Mesodermal cell (in vitro differentiated cells): ENCODE measurements around the gene MTERF4.

Source experiments
- H3K27ac ChIP-seq: 2 replicates; pipeline ENCODE4 v1.7.0; 2013; ENCODE audit warnings: mild to moderate bottlenecking, low read depth, low read length, moderate library complexity; ENCODE audit not compliant: severe bottlenecking
- H3K36me3 ChIP-seq: 2 replicates; pipeline ENCODE4 v1.7.1; 2013; ENCODE audit warnings: mild to moderate bottlenecking, low read length, moderate library complexity; ENCODE audit not compliant: control insufficient read depth, insufficient read depth
- H3K4me1 ChIP-seq: one replicate; pipeline ENCODE4 v1.7.1; 2013; ENCODE audit warnings: mild to moderate bottlenecking, low read length; ENCODE audit not compliant: insufficient read depth, control insufficient read depth, poor library complexity, severe bottlenecking
- H3K4me3 ChIP-seq: 2 replicates; pipeline ENCODE4 v1.7.0; 2013; ENCODE audit warnings: low read length, control low read depth, mild to moderate bottlenecking; ENCODE audit not compliant: insufficient read depth, poor library complexity, severe bottlenecking; ENCODE audit errors: extremely low read depth
- H3K9me3 ChIP-seq: 2 replicates; pipeline ENCODE4 v1.7.1; 2013; ENCODE audit warnings: mild to moderate bottlenecking, low read length, moderate library complexity; ENCODE audit not compliant: control insufficient read depth
- WGBS, 2 experiments: methylation state at CpG; one replicate each; pipeline ENCODE4 v1.1.5; 2013; ENCODE audit warnings: missing lambda C conversion rate in 2 of 2; ENCODE audit not compliant: insufficient coverage in 2 of 2; 5-methylcytosine and 5-hydroxymethylcytosine counted together

The MTERF4 gene

DNA sequence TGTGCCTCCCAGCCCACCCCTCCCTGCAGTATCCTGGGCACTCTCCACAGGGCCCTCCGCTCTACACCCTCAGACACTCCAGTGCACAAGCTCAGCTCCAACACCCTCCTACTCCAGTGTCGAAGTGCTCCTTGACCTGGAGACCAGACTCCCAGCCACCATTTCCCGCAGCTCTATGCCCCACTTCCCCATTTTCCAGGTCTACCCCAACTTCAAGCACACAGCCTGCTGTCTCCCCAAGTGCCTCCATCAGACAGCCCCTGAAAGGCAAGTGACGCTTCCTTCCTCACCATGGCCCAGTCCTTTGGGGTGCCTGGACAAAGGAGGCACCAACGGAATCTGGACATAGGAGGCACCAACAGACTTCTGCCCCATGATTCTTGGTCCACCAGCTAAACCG lies 40.0 kb upstream of the MTERF4 start:
- H3K36me3 ChIP-seq = peaks cover 5% of the 10 kb centered on the region
- no peak overlapping the region for H3K27ac ChIP-seq
- H3K4me1 ChIP-seq = no peaks in the 10 kb centered on the region
- no peak overlapping the region for H3K4me3 ChIP-seq
- no peaks in the 10 kb centered on the region for H3K9me3 ChIP-seq
- 91 to 97% methylated on average over 4 to 6 of the region's 6 CpGs for WGBS, 2 experiments

DNA sequence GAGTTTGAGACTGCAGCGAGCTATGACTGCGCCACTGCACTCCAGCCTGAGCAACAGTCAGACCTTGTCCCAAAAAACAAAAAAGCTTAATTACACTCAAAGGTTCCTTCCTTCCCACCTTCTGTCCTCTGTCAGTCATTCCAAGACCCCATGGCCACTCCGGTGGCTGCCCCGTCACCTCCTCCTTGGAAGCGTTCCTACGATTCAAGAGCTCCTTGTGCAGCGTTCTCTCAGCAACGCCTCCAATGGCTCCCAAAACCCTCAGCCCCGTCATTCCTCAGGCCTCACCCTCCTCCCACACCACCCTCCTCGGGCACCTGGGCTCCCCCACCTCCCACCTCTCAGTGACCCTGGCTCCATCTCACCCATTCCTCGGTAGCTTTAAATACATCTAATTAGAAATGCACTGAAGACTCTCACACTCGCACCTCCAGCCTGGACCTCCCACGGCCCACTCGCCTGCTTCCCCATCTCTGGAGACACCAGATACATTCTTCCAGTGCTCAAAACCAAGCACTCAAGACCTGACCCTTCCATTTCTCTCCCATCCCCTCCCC lies 39.2 kb upstream of the MTERF4 start:
- Histone ChIP-seq H3K4me1 (no peaks in the 10 kb centered on the region), H3K36me3 (peaks cover 5% of the 10 kb centered on the region), H3K4me3 (no peak overlapping the region), H3K27ac (no peak overlapping the region), H3K9me3 (no peaks in the 10 kb centered on the region)
- 91 to 96% methylated on average over 11 to 14 of the region's 14 CpGs for WGBS, 2 experiments

DNA sequence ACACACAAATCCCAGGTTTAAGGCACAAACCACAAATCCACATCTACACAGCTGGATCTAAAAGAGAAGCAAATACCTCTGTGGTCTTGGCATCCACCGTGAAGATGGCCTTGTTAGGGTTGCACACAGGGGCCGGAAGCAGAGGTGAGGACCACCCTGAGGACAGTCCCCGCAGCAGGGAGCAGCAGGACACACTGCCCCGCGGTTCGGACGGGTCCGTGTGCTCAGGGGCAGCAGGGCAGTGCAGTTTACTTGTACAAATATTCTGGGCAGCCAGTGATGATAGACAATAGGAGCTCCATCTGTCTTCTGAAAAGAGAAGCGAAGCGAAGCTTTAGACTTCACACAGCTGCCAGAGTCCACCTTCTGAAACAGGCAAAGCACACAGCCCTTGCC lies 38.4 kb upstream of the MTERF4 start:
- WGBS, 2 experiments = 93 to 98% methylated on average over 7 to 10 of the region's 10 CpGs
- H3K4me3 ChIP-seq = no peak overlapping the region
- H3K9me3 ChIP-seq = no peaks in the 10 kb centered on the region
- no peaks in the 10 kb centered on the region for H3K4me1 ChIP-seq
- H3K27ac ChIP-seq = no peak overlapping the region
- peaks cover 9% of the 10 kb centered on the region for H3K36me3 ChIP-seq

DNA sequence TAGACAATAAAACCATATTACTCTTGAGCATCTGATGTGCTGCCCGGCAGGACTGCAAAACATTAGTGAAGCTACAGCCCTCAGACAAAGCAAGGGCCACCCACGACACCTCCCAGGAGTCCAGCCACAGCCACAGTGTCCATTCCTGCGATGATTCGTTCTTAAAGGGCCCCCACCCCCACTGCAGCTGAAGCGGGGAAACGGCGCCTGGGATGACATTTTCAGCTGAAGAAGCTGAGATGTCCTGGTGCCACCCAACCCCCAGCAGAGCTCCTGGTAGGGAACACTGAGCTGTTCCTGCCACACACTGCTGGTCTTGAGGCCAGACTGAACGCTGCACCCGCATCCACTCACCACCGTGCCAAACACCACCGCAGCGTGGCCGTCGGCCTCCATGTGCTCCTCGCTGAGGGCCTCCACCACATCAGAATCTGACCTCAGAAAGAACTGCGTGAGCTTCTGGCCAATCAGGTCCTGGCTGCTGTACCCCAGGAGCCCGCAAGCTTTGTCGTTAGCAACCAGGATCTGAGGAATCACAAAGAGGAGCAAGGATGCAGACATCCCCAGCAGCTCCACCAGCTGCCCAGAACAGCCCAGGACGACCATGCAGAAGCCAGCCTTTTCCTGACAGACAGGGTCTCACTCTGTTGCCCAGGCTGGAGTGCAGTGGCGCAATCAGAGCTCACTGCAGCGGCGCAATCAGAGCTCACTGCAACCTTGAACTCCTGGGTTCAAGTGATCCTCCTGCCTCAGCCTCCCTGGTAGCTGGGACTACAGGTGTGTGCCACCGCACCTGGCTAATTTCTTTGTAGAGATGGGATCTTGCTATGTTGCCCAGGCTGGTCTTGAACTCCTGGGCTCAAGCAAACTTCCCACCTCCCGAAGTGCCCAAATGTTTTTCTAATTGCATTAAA lies 37.7 kb upstream of the MTERF4 start:
- peaks cover 13% of the 10 kb centered on the region for H3K36me3 ChIP-seq
- 93 to 95% methylated on average over 12 to 23 of the region's 24 CpGs for whole genome bisulfite sequencing, 2 experiments
- no peaks in the 10 kb centered on the region for H3K9me3 ChIP-seq
- no peaks in the 10 kb centered on the region for H3K4me1 ChIP-seq
- H3K4me3 ChIP-seq = no peak overlapping the region
- no peak overlapping the region for H3K27ac ChIP-seq

DNA sequence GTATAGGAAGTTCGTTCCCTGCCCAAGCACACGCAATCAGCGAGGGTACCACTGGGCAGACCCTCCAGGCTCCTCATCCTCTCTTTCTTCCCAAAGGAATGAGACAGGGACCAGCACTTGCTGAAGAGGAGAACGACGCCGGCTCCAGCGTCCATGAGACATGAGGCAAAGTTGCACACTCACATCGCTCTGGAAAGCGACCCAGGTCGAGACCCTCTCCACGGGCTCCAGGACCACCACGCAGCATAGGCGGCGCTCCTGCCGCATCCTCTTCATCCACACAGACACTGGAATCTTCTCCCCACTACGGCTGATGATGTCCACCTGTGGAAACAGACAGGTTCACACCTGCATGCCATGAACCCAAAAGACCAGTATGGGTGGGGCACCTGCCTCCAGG lies 36.4 kb upstream of the MTERF4 start:
- Histone ChIP-seq H3K4me3 (no peak overlapping the region), H3K36me3 (peaks cover 20% of the 10 kb centered on the region), H3K27ac (no peak overlapping the region), H3K4me1 (no peaks in the 10 kb centered on the region), H3K9me3 (no peaks in the 10 kb centered on the region)
- WGBS, 2 experiments = 96 to 97% methylated on average over 14 to 15 of the region's 16 CpGs

DNA sequence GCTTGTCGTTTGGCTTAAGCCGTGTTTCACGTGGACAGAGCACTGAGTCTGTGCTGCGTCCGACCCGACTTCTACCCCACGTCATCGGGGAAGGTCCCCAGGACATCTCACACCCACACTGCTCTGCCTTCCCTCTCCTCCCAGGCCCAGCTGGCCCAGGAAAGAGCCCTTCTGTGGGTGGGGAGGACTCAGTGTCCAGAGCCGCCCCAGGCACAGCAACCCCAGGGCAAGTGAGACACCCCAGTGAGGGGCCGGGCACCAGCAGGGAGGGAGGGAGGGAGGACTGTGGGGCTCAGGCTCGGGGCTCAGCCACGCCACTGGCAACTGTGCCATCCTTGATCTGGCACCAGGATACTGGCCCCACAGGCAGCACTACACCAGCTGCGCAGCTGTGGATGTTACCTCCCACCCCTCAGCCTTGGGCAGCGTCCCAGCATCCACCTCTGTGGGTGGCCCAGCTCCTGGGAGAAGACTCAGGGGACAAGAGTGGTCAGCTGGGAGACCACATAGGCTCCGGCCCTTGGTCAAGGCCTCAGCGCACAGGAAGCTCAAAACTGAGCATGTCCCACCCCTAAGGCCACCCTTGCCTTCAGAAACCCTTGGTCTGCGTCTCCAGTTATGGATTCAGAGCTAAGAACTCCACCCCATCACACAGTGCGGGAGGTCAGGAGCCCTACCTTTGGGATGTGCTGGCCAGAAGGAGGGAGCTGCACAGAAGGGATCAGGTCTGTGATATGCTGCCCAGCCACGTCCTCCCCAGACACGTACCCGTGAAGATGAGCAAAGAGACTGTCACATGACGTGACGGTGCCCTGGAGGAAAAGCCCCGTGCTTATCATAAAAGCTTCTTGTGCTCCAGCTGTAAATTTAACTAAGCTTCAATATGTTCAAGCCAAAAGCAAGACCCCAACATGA lies 35.4 kb upstream of the MTERF4 start:
- peaks cover 20% of the 10 kb centered on the region for H3K36me3 ChIP-seq
- WGBS, 2 experiments = 86 to 93% methylated on average over 15 to 22 of the region's 24 CpGs

DNA sequence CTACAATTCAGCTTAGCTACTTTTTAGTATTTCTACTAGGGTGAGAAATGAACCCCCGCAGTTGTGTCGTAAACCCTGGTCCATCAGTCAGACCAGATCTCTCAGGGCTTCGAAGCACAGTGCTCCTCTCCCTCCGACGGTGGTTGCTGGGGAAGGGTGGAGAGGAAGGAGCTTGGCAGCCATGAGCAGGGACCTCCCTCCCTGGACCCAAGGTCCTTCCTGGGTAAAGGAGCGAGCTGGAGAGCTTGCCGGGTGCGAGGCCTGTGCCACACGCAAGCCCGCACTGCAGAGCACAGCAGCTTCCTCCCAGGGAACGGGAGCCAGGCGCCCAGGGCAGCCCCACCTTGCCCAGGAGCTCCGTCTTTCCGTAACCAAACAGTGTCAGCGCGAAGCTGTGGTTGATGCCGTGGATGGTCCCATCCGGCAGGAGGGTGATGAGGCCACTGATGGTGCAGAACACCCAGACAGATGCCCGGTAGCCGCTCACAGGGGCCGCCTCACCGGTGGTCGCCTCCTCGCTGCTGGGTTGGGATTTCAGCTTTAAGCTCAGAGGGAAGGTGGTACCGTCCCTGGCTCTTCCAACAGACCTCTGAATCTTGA lies 34.7 kb upstream of the MTERF4 start:
- H3K4me1 ChIP-seq = no peaks in the 10 kb centered on the region
- H3K36me3 ChIP-seq = peaks cover 23% of the 10 kb centered on the region
- no peaks in the 10 kb centered on the region for H3K9me3 ChIP-seq
- no peak overlapping the region for H3K4me3 ChIP-seq
- WGBS, 2 experiments = 94 to 97% methylated on average over 23 to 25 of the region's 25 CpGs
- no peak overlapping the region for H3K27ac ChIP-seq

More for the DNA sequence above, 35.4 kb upstream of the MTERF4 start:
- Histone ChIP-seq H3K9me3 (no peaks in the 10 kb centered on the region), H3K27ac (no peak overlapping the region), H3K4me3 (no peak overlapping the region), H3K4me1 (no peaks in the 10 kb centered on the region)

DNA sequence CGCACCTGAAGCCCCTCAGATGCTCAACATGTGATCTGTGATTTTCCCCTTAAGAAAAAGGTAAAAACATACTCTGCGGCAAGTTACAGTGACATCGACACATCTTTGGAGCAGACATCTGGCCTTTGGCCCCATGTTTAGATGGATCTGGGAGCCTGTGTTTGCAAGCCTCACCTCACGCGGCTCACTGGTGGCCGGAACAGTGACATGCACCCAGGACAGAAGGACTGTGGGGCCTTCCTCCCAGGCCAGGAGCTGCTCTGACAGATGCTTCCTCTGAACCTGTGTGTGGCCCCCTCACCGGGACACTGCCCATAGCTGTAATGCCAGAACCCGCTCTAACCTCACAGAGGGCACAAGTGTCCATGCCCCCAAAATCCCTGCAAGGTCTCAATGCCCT lies 34.1 kb upstream of the MTERF4 start:
- Histone ChIP-seq H3K4me1 (no peaks in the 10 kb centered on the region), H3K4me3 (no peak overlapping the region), H3K27ac (no peak overlapping the region), H3K36me3 (peaks cover 23% of the 10 kb centered on the region), H3K9me3 (no peaks in the 10 kb centered on the region)
- WGBS, 2 experiments = 95 to 98% methylated on average over 7 to 8 of the region's 8 CpGs

DNA sequence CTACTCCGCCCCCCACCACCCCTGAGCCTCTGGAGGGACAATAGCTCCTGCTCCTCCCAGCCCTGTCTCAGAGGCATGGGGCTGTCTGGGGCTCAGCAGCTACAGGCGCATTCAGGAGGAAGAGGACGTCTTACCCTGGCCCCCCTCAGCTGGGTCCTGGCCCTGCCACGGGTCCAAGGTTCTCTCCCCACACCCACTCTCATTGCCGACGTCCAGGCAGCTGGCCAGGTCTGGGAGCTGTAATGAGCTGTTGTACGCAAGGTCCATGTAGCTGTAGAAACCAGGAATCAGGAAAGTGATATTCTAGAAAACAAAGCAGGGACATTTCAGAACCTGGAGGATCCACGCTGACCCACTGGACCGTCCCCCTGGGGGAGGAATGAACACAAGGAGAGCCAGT lies 33.6 kb upstream of the MTERF4 start:
- no peak overlapping the region for H3K4me3 ChIP-seq
- no peaks in the 10 kb centered on the region for H3K9me3 ChIP-seq
- WGBS, 2 experiments = 90 to 94% methylated on average over 2 to 5 of the region's 9 CpGs
- H3K4me1 ChIP-seq = no peaks in the 10 kb centered on the region
- no peak overlapping the region for H3K27ac ChIP-seq
- H3K36me3 ChIP-seq = peaks cover 23% of the 10 kb centered on the region

DNA sequence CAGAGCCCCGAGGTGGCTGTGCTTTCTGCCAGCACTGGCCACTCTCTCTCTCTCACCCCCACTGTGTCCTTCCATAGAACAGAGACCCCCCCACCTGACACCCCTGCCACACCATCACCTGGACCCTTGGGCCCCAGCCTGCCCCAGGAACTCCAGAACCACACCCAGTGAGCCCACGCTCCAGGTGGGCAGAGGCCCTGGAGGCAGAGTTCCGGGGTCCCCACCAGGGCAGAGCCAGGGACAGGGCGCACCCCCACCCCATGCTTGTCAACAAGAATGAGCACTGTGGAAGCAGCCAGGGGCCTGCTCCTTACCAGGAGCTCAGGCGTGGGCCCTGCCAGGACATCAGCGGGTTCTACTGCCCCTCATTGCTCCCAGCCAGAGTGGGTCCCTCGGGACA lies 32.6 kb upstream of the MTERF4 start:
- WGBS, 2 experiments = 92 to 97% methylated on average over 6 to 7 of the region's 7 CpGs
- Histone ChIP-seq H3K4me1 (no peaks in the 10 kb centered on the region), H3K9me3 (no peaks in the 10 kb centered on the region), H3K36me3 (peaks cover 27% of the 10 kb centered on the region), H3K4me3 (no peak overlapping the region), H3K27ac (no peak overlapping the region)
